ENCODE data around the gene IL17REL. TPM values are rescaled to one million over a fixed set of nuclear protein-coding genes. Genes with fewer than 3 reads are reported as not detected.

The IL17REL gene
- total RNA-seq, 1 experiment from 2014 or later: not detected

DNA sequence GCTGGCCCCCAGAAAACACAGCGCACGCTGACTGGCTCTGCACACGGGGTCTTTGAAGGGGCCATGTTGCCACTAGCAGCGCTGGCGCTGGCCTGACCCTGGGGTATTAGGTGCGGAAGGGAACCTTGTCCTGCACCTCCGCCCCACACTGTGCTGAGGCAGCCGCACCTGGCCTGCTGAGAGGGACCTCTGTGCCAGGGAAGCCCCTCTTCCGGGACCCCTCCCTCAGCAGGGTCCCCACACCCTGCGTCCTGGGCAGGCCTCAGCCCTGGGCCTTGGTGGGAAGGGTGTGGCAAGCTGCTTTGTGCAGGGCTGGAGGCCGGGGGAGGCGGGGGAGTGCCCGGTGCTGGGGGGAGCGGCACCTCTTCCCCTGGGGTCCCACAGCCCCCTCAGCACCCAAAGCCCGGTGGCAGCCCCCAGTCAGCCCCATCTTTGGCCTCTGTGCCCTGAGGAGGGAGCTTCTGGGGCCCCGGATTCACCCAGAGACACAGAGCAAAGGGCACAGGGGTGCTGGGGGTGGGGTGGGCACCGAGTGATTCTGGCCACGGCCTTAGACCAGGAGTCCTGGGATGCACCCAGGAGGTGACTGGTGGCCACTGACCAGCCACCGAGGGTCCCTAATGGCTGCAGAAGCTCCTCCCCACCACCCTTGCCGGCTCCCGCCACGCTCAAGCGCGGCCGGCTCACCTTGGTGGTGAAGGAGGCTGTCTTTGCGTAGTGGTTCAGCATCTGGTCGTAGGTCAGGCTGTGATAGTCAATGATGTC, 34.1 kb upstream of the IL17REL start:
- no peak for DNase-seq (ENCODE audit: extremely low read depth, low read depth)

- DNase-seq (ENCODE audit: extremely low read depth, low read depth): no peak
Measured at GRCh38 chr22:50046019-50046415, 33.5 kb upstream of the IL17REL start.

DNA sequence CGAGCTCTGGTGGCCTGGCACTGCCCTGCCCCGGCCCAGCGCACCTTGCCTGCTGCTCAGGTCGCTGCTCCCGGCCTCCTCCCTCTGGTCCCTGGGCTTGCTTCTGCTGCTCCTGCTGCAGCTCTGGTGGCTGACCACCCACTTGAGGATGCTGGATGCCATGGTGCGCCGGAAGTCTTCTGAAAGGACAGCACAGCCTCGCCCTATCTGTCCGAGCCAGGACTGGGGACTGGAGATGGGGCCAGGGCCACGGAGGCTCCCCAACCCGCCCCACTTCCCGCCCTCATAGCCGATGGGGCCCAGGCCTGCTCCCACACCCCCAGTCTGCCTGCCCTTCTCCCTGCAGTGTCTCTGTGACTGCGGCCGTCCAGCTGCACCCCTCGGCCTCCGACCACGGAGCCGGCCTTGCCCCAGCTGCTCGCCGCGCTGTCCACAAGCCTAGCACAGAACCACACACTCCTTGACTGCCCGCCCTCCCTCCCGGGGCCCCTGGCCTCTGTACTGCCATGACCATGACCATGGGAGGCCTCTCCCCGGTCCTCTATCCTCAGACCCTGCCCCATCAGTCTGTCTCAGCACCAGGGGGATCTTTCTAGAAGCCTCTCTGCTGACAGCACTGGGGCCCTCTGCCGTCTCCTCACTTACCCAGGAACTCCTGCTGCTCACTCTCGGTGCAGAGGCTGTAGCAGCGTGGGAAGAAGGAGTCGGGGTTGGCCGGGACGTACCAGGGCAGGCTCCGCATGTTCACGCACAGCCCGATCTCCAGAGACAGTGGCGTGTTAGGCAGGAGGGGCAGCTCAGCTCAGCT, 32.9 kb upstream of the IL17REL start:
- no peak for DNase-seq (ENCODE audit: extremely low read depth, low read depth)

DNA sequence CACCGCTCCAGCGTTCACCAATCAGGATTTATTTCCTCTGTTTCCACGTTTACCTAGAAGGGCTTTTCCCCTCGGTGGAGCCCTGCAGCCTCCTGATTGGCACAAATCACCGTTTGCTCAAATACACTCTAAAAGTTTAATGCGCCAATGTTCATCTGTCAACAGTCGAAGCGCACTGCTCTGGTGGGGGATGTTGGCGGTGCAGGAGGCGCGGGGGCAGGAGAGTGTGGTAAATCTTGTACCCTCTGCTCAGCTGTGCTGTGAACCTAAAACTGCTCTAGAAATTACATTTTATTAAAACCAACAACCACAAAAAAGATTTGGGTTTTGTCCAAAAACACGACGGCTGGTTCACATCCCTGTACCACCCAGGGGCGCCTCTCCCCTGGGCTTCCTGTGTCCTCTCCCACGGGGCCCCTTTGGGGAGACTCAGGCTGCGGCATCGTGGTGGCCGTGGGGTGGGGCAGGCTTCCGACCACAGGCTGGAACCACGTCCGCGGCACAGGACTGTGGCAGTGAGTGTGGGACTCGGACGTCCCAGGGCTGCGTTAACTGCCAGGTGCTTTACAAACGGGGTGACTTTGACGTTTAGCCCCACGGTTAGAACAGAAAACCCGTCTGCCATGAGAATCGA, 32.0 kb upstream of the IL17REL start:
- DNase-seq (ENCODE audit: extremely low read depth, low read depth): no peak

DNA sequence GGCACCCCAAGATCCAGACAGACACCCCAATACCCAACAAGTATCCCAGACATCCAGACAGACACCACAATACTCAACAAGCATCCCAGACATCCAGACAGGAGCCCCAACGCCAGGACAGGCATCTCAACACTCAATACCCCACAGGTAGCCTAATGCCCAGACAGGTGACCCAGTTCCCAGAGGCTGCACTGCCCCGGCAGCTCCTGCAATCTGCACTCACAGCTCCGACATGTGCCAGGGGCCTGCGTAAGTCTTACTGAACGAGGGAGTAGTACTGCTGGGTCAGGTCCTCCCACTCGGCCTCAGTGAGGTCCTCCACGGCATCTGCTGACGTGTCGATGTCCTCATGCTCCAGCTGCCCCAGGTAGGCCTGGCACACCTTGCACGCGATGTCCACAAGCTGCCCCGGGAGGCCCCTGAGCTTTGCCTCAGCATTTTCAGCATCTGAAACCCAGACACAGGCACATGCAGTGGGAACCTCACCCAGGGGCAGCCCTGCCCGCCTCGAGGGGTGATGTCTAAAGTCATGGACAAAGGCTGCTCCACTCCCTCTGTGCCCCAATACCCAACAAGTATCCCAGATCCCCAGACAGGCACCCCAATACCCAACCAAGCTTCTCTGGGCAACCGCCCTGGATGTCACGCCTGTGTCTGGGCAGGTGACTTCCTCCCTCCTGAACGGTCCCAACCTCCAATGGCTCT, 28.9 kb upstream of the IL17REL start:
- no peak for DNase-seq (ENCODE audit: extremely low read depth, low read depth)

DNA sequence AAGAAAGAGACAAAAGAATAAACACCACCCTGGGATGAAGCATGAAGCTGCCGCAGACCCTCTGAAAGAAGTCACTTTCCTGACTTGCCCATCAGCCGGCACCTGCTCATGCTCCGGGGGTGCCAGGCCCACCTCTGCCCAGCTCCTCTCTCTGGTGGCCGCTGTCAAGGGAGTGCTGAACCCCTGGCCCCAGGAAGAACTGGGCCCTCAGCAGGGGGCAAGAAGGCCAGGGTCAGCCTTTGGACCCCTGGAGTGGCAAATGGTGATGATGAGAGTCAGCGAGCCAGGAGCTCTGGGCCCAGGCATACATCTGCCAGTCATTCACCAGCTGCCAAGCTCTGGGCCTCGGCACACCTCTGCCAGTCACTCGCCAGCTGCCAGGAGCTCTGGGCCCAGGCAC, 28.2 kb upstream of the IL17REL start:
- DNase-seq (ENCODE audit: extremely low read depth, low read depth): no peak

DNA sequence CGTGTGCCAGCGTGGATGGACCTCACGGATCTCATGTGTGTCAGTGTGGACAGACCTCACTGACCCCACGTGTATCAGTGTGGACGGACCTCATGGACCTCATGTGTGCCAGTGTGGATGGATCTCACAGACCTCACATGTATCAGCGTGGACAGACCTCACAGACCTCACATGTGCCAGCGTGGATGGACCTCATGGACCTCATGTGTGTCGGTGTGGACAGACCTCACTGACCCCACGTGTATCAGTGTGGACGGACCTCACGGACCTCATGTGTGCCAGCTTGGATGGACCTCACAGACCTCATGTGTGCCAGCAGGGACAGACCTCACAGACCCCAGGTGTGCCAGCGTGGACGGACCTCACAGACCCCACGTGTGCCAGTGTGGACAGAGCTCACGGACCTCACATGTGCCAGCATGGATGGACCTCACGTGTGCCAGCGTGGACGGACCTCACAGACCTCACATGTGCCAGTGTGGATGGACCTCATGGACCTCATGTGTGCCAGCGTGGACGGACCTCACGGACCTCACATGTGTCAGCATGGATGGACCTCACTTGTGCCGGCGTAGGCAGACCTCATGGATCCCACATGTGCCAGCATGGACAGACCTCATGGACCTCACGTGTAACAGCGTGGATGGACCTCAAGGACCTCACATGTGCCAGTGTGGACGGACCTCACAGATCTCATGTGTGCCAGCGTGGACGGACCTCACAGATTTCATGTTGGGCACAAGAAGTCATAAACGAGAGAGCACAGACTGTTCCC, 27.3 kb upstream of the IL17REL start:
- DNase-seq (ENCODE audit: extremely low read depth, low read depth): no peak

DNA sequence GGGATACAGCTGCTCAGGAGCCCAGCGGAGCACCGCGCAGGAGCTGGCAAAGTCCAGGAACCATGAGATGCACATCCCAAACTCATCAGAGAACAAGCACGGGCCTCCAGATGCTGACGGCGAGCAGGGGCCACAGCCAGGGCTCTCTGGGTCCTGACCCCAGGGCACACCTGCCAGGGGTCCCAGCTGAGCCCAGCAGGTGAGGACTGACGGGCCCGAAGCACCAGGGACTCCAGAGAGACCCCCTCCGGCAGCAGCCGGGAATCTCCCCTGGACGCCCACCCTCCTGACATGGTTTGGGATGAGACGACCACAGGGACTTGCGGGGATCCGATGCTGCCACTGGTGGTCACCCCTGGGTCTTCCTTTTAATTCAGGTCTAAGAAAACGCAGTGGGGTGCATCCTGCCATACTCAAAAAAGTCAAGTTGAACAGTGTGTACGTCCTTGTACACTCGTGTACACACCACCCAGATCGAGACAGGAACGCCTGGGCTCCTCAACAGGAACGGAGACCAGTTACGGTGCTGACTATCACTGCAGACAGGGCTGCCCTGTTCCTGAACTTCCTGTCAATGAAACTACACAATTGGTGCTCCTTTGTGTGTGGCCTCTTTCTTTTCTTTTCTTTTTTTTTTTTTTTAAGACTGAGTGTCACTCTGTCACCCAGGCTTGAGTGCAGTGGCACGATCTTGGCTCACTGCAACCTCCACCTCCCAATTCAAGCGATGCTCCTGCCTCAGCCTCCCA, 23.6 kb upstream of the IL17REL start:
- DNase-seq (ENCODE audit: extremely low read depth, low read depth): no peak

DNA sequence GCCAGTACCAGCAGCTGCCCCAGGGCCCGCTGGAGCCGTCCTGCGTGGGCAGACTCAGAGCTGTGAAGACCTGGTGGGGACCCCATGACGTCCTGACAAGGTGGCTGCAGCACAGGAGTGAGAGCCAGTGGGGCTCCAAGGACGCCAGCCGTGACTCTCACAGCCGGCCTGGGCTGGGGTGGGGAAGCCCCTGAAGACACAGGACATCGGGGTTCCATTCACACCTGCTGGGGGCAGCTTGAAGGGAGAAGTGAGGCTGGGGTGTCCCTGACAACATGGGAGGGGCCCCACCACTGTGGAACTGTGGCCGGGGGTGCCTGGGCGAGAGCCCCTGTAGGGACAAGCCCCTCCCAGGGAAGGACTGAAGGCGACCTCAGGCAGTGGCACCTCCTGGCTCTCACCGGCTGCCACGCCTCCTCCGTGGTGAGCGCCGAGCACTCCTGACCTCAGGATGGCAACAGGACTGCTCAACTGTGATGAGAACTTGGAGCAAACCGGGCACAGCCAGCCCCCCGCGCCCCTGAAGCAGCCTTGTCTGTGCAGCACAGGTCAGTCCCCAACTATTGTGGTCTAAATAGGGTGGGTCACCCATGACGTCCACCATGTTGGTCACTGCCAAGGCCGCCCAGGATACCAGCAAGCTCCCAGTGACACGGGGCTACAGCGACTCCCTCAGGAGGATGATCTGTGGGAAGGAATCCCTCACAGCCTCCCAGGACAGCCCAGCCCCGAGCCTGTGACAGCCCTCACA, 22.7 kb upstream of the IL17REL start:
- DNase-seq (ENCODE audit: extremely low read depth, low read depth): no peak

DNA sequence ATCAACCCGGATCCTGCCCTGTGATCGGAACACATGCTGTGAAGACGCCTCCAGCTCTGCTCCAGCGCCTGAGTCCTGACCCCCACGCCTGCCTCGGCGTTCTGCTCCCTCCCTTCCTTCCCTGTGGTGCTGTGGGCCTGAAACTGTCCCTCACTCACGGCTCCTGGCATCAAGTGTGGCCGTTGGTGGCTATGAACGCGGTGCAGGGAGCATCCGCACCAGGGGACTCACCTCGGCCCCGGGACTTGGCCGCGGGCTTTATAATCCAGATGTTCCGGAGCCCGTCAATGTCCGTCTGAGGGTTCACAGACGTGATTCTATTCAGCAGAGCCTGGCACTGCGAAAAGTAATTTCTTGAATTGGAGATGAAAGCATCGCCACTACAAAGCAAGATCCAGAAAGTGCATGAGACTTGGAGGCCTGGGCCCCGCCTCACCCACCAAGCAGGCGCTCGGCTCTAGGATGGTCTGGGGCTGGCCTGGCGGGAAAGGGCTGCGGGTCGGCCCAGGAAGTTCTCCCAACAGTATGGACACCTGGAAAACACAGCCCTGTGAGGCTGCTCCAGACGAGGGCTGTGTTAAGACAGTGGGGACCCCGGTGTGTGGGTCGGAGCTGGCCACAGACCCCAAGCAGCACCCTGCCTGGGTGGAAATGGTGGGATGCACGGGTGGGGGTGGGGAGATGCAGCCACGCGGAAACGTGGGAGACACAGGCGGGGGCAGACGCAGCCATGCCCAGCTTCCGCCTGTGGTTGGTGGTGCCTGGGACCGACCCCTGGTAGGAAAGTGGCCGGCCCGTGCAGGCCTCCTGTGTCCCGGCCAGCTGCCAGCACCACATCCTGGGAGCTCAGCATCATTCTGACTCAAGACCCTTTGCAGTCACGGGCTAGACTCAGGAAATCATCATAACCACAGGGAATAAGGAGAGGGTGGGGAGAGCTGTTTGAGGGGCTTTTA, 21.8 kb upstream of the IL17REL start:
- DNase-seq (ENCODE audit: extremely low read depth, low read depth): no peak

- no peak for DNase-seq (ENCODE audit: extremely low read depth, low read depth)
Measured at GRCh38 chr22:50032941-50033601, 20.5 kb upstream of the IL17REL start.

DNA sequence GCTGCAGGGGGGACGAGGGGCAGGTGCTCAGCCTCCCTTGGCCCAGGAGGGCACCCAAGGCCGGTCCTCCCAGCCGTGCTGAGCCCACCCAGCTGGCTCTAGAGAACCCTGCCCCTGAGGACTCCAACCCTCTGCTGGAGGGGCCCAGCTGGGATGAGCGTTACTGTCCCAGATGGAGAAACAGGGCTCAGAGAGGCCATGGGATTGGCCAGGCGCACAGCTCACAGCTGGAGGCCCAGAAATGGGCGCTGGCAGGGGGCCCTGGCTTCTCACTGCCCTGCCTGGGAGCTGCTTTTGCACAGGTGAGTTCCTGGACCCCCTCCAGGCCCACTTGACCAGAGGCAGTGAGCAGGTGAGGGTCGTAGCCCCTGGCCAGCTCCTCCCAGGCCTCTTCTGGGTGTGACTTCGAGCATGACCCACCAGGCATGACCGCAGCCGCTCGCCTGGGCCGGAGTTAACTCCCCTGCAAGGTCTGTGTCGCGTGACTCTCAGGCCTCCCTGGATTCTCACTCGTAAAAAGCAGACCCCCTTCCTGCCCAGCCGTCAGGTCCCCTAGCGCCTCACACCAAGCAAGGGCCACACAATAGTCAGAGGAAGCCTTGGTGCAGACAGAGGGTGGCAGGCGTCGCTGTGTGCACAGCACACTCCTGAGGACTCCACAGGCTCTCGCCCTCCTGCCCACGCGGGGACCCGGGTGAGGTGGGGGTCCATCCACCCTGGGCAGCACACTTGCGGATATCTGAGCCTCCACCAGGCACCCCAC, 19.7 kb upstream of the IL17REL start:
- no peak for DNase-seq (ENCODE audit: extremely low read depth, low read depth)

DNA sequence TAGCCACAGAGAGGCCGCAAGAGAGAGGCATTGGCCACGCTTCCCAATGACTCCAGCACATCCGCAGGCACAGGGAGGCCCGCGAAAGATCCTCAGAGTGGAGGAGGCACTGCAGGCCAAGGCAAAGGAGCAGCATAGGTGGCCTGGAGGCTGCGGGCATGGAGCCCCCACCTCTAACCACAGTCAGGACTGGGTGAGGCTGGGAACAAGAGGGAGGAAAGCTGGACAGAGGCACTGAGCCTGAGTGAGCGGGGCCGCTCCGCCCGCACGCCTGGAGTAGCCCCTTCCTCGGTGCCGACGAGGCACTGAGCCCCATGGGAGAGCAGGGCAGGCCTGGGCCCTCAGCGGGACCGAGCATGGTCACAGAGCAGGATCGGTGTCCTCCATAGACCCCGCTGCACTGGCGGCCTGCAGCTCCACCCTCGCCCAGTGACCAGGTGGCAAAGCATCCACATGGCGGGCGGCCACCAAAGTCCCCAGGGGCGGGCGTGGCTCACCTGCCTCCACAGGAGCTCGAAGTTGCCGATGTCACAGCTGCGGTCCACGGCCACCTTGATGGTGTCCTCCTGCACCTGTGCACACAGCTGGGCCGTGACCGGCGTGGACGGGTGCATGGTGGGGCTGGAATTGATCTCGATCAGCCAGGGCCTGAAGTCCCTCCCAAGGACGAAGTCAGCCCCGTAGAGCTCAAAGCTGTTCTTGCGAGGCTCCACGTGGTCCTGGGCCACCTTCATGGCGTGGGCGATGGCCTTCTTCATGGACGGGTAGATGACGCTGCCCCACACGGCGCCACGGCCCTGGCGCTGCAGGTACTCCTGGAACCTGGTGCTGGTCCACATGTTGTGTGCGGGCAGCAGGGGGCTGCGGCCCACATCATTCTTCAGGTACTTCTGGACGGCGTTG, 18.9 kb upstream of the IL17REL start:
- DNase-seq (ENCODE audit: extremely low read depth, low read depth): no peak

DNA sequence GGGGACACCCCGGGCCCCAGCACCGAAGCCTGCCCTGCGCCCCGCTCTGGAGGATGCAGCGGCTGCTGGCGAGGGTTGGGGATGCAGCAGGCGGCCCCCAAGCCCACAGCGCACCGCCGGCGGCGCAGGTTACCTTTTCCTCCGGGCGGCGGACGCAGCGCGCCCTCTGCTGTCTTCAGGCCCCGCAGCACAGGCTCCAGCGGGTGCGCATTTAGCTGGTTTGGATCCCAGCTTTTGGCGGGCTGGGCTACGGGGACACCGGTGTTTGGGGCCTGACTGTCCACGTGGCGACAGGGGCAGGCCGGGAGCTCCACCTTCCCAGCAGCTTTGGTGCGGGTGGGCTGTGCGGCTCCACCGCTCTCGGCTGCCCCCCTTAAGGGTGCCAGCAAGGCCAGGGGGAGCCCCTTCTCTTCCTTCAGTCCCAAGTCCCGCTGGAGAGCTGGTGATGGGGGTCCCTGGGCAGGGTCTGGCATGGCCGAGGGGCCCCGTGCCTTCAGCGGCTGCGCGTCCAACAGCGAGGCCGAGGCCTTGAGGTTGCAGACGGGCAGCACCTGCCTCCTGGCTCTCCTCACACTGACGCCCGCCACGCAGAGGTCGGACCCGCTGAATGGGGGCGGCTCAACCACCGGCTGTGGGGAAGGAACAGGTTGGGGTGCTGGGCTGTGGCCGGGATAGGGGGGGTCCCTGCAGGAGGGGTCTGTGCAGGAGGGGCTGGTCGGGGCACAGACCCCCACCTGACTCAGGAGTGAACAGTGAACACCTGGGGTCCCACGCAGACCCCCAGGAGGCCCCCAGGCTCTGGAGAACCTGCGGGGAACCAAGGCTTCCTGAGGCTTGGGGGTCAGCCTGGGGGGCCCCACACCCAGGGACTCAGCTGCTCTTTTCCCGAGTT, 18.0 kb upstream of the IL17REL start:
- peak; percentile 61 for DNase-seq (ENCODE audit: extremely low read depth, low read depth)

All from NCI-H460 (cell line).